Endothelial cell (in vitro differentiated cells): Measurements from ENCODE around the gene PYGM. TPM values are rescaled to one million over a fixed set of nuclear protein-coding genes. Genes with fewer than 3 reads are reported as not detected.

Experiments used
- DNase-seq: peaks from one replicate; pipeline ENCODE4 v3.0.0; 2021; ENCODE audit warnings: low spot score
- H3K27ac Mint-ChIP-seq: one replicate; pipeline ENCODE4 v1.8.0; 2021; ENCODE audit warnings: mixed read lengths, inconsistent platforms; ENCODE audit not compliant: unreplicated experiment
- H3K27me3 Mint-ChIP-seq: one replicate; pipeline ENCODE4 v1.8.0; 2021; ENCODE audit warnings: mild to moderate bottlenecking, moderate library complexity, mixed read lengths, inconsistent platforms; ENCODE audit not compliant: unreplicated experiment
- H3K36me3 Mint-ChIP-seq: one replicate; pipeline ENCODE4 v1.8.0; 2021; ENCODE audit warnings: mild to moderate bottlenecking, low read depth, mixed read lengths, inconsistent platforms; ENCODE audit not compliant: unreplicated experiment
- H3K4me1 Mint-ChIP-seq: one replicate; pipeline ENCODE4 v1.8.0; 2021; ENCODE audit warnings: mild to moderate bottlenecking, mixed read lengths, inconsistent platforms; ENCODE audit not compliant: unreplicated experiment
- H3K4me3 Mint-ChIP-seq: one replicate; pipeline ENCODE4 v1.8.0; 2021; ENCODE audit warnings: mild to moderate bottlenecking, mixed read lengths, inconsistent platforms; ENCODE audit not compliant: unreplicated experiment
- H3K9me3 Mint-ChIP-seq: one replicate; pipeline ENCODE4 v1.8.0; 2021; ENCODE audit warnings: mixed read lengths, inconsistent platforms; ENCODE audit not compliant: unreplicated experiment
- total RNA-seq: library from RNA; stranded (reverse); fragmentation: NEBNext Ultra II Directional; extraction: Animal tissue kit (Norgen Biotek cat#: 25700); gene quantifications from one replicate; pipeline ENCODE4 v1.2.1, GENCODE V29; 2021; ENCODE audit not compliant: unreplicated experiment
- TF ChIP-seq, protein P1 (sequence below): fragments of 200-600 bp; sonication (generic); IDR thresholded peaks from one replicate; pipeline ENCODE4 v1.5.0; 2021; ENCODE audit warnings: antibody characterized with exemption; ENCODE audit not compliant: unreplicated experiment

PYGM gene
- total RNA-seq, 1 donor from 2014 or later = 0.26 TPM

- peak; percentile 94 for DNase-seq
- peaks cover 32% of the 10 kb centered on the region for H3K36me3 Mint-ChIP-seq
- H3K27ac Mint-ChIP-seq = peak within 1 kb of the TSS; percentile 95
- H3K27me3 Mint-ChIP-seq = peaks cover 23% of the 10 kb centered on the region
- H3K4me1 Mint-ChIP-seq = peaks cover 24% of the 10 kb centered on the region
- peak within 1 kb of the TSS; percentile 94 for H3K4me3 Mint-ChIP-seq
- TF ChIP-seq, protein P1, sequence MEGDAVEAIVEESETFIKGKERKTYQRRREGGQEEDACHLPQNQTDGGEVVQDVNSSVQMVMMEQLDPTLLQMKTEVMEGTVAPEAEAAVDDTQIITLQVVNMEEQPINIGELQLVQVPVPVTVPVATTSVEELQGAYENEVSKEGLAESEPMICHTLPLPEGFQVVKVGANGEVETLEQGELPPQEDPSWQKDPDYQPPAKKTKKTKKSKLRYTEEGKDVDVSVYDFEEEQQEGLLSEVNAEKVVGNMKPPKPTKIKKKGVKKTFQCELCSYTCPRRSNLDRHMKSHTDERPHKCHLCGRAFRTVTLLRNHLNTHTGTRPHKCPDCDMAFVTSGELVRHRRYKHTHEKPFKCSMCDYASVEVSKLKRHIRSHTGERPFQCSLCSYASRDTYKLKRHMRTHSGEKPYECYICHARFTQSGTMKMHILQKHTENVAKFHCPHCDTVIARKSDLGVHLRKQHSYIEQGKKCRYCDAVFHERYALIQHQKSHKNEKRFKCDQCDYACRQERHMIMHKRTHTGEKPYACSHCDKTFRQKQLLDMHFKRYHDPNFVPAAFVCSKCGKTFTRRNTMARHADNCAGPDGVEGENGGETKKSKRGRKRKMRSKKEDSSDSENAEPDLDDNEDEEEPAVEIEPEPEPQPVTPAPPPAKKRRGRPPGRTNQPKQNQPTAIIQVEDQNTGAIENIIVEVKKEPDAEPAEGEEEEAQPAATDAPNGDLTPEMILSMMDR = no peak
- no peaks in the 10 kb centered on the region for H3K9me3 Mint-ChIP-seq
Measured at GRCh38 chr11:64803158-64803845, 43.5 kb upstream of the PYGM start, which contains the start of gene MAP4K2. MAP4K2 (minus strand) TSS chr11:64803214; CDS start chr11:64803149, 65 bp downstream.

DNA sequence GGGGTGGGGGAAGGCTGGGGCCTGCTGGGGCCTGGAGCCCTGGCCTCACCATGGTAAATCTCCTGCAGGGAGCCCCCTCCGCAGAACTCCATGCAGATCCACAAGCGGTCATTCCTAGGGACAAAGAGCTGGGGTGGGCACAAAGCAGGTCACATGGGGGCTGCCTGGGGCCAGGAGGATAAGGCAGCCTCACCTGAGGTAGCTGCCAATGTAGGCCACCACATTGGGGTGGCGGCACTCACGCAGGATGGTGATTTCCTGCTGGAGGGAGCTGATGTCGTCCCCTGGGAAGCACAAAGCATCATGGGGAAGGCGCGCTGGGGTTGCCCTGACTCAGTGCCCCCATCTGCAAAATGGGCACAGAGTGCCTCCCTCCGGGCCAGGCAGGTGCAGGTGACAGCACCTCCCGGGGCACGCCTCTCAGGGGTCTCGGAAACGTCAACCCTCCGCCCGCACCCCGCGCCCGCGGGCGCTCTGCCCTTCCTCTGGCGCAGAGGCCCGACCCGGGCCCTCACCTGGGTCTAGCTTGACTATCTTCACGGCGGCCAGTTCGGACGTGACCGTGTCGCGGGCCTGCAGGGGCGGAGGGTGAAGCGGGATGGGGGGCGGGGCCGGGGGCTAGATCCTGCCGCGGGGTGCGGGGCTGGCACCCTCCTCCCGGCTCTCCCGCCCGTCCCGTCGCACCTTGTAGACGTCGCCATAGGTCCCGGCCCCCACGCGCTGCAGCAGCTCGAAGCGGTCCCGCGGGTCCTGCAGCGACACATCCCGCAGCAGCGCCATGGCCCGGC is 42.8 kb upstream of the PYGM start:
- Mint-ChIP-seq H3K9me3 (no peaks in the 10 kb centered on the region), H3K27ac (no peak overlapping the region), H3K27me3 (peaks cover 22% of the 10 kb centered on the region), H3K4me3 (peak overlapping the region; percentile 90), H3K36me3 (peaks cover 32% of the 10 kb centered on the region), H3K4me1 (peaks cover 24% of the 10 kb centered on the region)
- DNase-seq = no peak
- TF ChIP-seq, protein P1 = no peak

DNA sequence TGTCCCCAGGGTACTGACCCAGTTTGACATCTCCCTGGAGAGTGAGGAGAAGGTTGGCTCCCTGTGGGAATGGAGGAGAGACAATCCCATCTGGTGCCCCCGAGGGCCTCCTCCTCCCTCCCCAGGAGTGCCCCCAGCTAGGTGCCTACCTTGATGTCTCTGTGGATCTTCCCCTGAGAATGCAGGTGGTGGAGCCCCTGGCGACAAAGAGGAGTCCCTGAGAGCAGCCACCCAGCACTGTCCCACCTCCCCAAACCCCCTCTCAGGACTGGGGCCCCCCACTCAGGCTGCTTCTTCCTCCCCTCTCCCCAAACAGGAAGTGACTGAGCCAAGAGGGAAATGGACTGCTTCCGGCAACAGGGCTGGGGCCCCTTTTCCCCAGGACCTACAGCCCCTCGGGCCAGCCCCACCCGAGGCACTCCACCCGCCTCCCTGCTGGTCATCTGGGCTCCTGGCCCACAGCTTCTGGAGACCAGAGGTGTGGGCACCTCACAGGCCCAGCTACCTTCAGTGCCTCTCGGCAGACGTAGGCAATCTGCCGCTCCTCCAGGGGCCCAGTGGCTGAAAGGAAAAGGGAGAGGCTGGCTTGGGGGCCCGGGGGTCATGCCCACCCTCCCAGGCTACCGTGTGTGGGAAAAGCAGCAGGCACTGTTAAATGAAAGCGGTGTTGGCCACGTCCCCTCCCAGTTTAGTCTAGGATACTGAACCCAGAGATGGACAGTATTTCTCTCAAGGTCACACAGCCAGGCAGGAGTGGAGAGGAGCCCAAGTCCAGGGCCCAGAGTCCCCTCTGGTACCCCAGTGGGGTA is 42.0 kb upstream of the PYGM start:
- peak overlapping the region; percentile 84 for H3K27ac Mint-ChIP-seq
- peak overlapping the region; percentile 90 for H3K4me3 Mint-ChIP-seq

GRCh38 chr11:64801158-64801464 is 41.3 kb upstream of the PYGM start:
- no peak overlapping the region for H3K27ac Mint-ChIP-seq
- peak overlapping the region; percentile 90 for H3K4me3 Mint-ChIP-seq
- TF ChIP-seq, protein P1 = no peak
- peaks cover 31% of the 10 kb centered on the region for H3K4me1 Mint-ChIP-seq
- peaks cover 24% of the 10 kb centered on the region for H3K36me3 Mint-ChIP-seq
- DNase-seq = no peak
- H3K9me3 Mint-ChIP-seq = no peaks in the 10 kb centered on the region
- H3K27me3 Mint-ChIP-seq = peaks cover 17% of the 10 kb centered on the region

More for the DNA sequence above, 42.0 kb upstream of the PYGM start:
- Mint-ChIP-seq H3K27me3 (peaks cover 20% of the 10 kb centered on the region), H3K9me3 (no peaks in the 10 kb centered on the region), H3K36me3 (peaks cover 28% of the 10 kb centered on the region), H3K4me1 (peaks cover 25% of the 10 kb centered on the region)
- peak; percentile 48 for DNase-seq
- TF ChIP-seq, protein P1 = no peak
